Thymus (tissue), 11 donors: ENCODE results near the gene TFCP2L1. TPM values are rescaled to one million over a fixed set of nuclear protein-coding genes. Genes with fewer than 3 reads are reported as not detected.
A peak's percentile ranks its signal among the peaks of the same experiment; 100 is the strongest.

Source experiments
- DNase-seq, 9 donors: peaks; one replicate each; pipeline ENCODE4 v3.0.0-alpha.2; 2013; ENCODE audit warnings: low spot score in 9 of 9, low read depth in 6 of 9, missing footprints in 1 of 9
- H3K27ac ChIP-seq, 2 donors: one replicate each; pipeline ENCODE4 v1.5.1; 2013; ENCODE audit warnings: control low read depth in 1 of 2, low read depth in 1 of 2, low read length in 1 of 2, mild to moderate bottlenecking in 1 of 2, moderate library complexity in 1 of 2
- H3K27me3 ChIP-seq, 2 donors: one replicate each; pipeline ENCODE4 v1.5.1; 2013; ENCODE audit warnings: low read length in 1 of 2; ENCODE audit not compliant: control insufficient read depth in 2 of 2, insufficient read depth in 1 of 2
- H3K36me3 ChIP-seq, 2 donors: one replicate each; pipeline ENCODE4 v1.5.1; 2013; ENCODE audit warnings: low read length in 1 of 2, mild to moderate bottlenecking in 1 of 2, moderate library complexity in 1 of 2; ENCODE audit not compliant: control insufficient read depth in 2 of 2, insufficient read depth in 2 of 2
- H3K4me1 ChIP-seq, 2 donors: one replicate each; pipeline ENCODE4 v1.5.1; 2013; ENCODE audit warnings: low read length in 2 of 2; ENCODE audit not compliant: control insufficient read depth in 2 of 2, insufficient read depth in 2 of 2
- H3K4me3 ChIP-seq, 2 donors: one replicate each; pipeline ENCODE4 v1.5.1; 2013; ENCODE audit warnings: low read length in 2 of 2, control low read depth in 1 of 2, mild to moderate bottlenecking in 1 of 2
- H3K9me3 ChIP-seq, 2 donors: one replicate each; pipeline ENCODE4 v1.5.1; 2013; ENCODE audit warnings: low read length in 1 of 2, mild to moderate bottlenecking in 1 of 2; ENCODE audit not compliant: control insufficient read depth in 2 of 2, insufficient read depth in 1 of 2
- WGBS: extraction: QIAGEN DNeasy Blood & Tissue Kit; methylation state at CpG from one replicate; pipeline ENCODE4 v1.1.7; 2013; 5-methylcytosine and 5-hydroxymethylcytosine counted together
- polyA plus RNA-seq: library from polyadenylated mRNA; stranded (reverse); fragments of 200-250 nt; gene quantifications from one replicate; pipeline ENCODE4 v1.2.3, GENCODE V29; 2013
- total RNA-seq: library from RNA; stranded (reverse); fragments of 120-200 nt; gene quantifications from one replicate; pipeline ENCODE4 v1.2.4, GENCODE V29; 2013
- donor health status: healthy.

Gene TFCP2L1
- total and polyA plus RNA-seq, 2 donors: 0.80 to 1.6 TPM

DNA sequence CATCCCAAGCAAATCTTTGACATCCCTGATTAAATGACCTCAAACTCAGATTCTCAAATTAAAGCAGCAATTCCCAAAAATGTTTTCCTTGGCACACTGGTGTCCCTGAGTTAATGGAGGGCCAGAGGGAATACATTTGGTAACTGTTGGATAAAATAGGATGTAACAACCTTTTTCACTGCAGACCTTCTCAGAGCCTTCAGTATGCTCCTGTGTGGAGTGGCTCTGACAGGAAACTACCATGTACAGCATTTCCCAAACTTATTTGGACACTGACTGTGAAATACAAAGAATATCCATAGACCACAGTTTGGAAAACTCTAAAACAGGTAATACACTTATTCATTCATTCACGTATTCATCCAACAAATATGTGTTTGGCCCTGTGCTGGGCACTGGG is 91.8 kb downstream of the TFCP2L1 start:
- no peak for DNase-seq
- 98% methylated on average over 1 of the region's 1 CpG for WGBS
- no peaks in the 10 kb centered on the region for H3K9me3 ChIP-seq
- H3K4me1 ChIP-seq: peaks cover 0 to 5% of the 10 kb centered on the region in 2 donors
- no peak overlapping the region for H3K4me3 ChIP-seq
- no peaks in the 10 kb centered on the region for H3K27me3 ChIP-seq
- H3K27ac ChIP-seq: no peak overlapping the region
- no peaks in the 10 kb centered on the region for H3K36me3 ChIP-seq

DNA sequence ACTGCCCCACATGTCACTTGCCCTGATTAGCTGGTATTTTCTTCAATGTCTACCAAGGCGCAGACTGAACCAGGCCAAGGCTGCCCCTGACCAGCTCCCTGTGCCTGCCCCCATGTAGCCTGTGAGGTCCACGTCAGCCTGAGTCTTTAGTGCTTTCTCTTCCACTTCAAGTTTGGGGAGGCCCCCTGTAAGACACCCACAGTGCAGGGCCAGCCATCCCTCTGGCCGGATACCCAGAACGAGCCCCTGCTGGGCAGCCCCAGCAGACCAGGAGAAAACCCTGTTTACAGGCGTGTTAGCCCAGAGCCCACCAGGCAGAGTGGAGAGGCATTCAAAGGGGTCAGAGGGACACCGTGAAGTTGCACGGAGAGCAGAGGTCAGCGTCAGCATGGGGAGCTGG is 92.4 kb downstream of the TFCP2L1 start:
- Histone ChIP-seq H3K4me1 (peaks cover 0 to 5% of the 10 kb centered on the region in 2 donors), H3K27ac (no peak overlapping the region), H3K36me3 (no peaks in the 10 kb centered on the region), H3K9me3 (no peaks in the 10 kb centered on the region), H3K4me3 (no peak overlapping the region), H3K27me3 (no peaks in the 10 kb centered on the region)
- DNase-seq: no peak
- 95% methylated on average over 8 of the region's 8 CpGs for WGBS

GRCh38 chr2:121191191-121192170 is 93.5 kb downstream of the TFCP2L1 start:
- no peak for DNase-seq
- H3K27ac ChIP-seq: no peak overlapping the region

DNA sequence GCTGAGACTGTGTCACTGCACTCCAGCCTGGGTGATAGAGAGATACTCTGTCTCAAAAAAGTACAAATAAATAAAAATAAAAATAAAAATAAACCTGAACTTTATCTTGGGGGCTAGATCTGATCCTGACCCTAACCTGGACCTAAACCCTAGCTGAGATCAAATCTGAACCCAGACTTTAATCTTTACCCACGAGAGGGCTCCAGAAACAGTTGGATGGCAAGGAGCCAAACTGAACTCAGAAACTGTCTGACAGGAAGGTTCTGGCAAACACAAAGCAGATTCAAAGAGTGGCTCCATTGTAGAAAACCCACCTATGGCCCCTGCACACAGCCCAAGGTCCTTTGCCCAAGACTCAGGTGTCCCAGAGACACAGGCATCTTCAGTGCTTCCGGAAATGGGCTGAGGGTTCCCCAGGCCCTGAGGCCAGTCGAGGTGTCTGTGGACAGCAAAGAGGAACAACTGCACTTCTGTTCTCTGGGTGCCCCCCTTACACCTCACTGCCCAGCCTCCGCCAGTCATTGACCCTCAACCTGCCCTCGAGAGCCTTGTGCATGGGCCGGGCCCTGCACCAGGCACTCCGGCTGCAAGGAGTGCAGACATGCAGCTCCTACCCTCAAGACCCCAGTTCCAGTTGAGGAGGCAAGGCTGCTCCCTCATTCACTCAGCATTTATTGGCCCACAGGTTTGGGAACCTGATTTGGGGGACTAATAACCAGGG is 95.2 kb downstream of the TFCP2L1 start:
- H3K9me3 ChIP-seq: no peaks in the 10 kb centered on the region
- H3K4me1 ChIP-seq: peaks cover 0 to 10% of the 10 kb centered on the region in 2 donors
- H3K36me3 ChIP-seq: no peaks in the 10 kb centered on the region
- DNase-seq: no peak
- no peak overlapping the region for H3K4me3 ChIP-seq
- H3K27ac ChIP-seq: no peak overlapping the region
- WGBS: 65% methylated on average over 7 of the region's 7 CpGs
- H3K27me3 ChIP-seq: no peaks in the 10 kb centered on the region

More at GRCh38 chr2:121191191-121192170, 93.5 kb downstream of the TFCP2L1 start:
- H3K9me3 ChIP-seq: no peaks in the 10 kb centered on the region
- WGBS: 86% methylated on average over 25 of the region's 25 CpGs
- H3K4me3 ChIP-seq: no peak overlapping the region
- peaks cover 0 to 5% of the 10 kb centered on the region in 2 donors for H3K4me1 ChIP-seq
- no peaks in the 10 kb centered on the region for H3K36me3 ChIP-seq
- H3K27me3 ChIP-seq: no peaks in the 10 kb centered on the region

DNA sequence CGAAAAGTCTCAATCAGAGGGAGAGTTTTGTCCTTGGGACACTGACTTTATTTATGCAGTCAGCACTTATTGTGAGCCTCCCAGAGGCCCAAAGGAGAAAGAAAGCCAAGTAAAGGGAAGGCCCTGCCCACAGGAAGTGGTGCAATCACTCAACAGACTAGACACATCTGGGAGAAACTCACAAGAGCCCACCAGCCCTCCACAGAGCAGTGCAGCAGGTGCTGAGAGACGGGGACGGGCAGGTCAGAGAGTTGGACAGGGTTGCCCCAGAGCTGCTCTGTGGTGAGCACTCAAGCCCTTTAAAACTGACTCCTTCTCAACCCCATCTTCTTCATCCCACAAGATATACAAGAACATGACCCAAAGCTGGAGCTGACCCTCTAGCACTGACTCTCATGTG is 96.0 kb downstream of the TFCP2L1 start:
- peaks cover 0 to 10% of the 10 kb centered on the region in 2 donors for H3K4me1 ChIP-seq
- 47% methylated on average over 3 of the region's 3 CpGs for WGBS
- H3K36me3 ChIP-seq: no peaks in the 10 kb centered on the region
- no peak overlapping the region for H3K27ac ChIP-seq
- H3K9me3 ChIP-seq: no peaks in the 10 kb centered on the region
- no peaks in the 10 kb centered on the region for H3K27me3 ChIP-seq
- DNase-seq: peak in 1 of 9 donors; percentile 41
- H3K4me3 ChIP-seq: no peak overlapping the region

DNA sequence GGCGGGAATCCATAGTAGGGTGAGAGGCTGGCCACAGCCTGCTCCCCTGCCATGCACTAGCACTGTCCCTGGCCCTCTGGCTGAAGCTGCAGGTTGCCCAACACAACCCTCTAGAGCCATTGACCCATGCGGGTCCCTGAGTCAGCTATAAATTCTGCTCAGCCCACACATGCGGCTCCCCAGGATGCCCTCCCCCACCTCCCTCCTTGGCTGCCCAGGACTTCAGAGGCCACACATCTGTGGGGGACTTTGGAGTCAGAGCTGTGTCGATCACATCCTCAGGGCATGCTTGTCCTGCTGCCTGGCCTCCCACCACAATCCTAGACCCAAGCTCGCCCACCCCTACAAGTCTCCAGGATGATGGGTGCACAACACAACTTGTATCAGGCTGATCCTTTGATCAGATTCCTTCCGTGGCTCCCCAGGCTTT is 97.0 kb downstream of the TFCP2L1 start:
- WGBS: 72% methylated on average over 6 of the region's 6 CpGs
- Histone ChIP-seq H3K27ac (no peak overlapping the region), H3K27me3 (no peaks in the 10 kb centered on the region), H3K9me3 (no peaks in the 10 kb centered on the region), H3K4me1 (peaks cover 0 to 10% of the 10 kb centered on the region in 2 donors), H3K36me3 (no peaks in the 10 kb centered on the region), H3K4me3 (no peak overlapping the region)
- no peak for DNase-seq

DNA sequence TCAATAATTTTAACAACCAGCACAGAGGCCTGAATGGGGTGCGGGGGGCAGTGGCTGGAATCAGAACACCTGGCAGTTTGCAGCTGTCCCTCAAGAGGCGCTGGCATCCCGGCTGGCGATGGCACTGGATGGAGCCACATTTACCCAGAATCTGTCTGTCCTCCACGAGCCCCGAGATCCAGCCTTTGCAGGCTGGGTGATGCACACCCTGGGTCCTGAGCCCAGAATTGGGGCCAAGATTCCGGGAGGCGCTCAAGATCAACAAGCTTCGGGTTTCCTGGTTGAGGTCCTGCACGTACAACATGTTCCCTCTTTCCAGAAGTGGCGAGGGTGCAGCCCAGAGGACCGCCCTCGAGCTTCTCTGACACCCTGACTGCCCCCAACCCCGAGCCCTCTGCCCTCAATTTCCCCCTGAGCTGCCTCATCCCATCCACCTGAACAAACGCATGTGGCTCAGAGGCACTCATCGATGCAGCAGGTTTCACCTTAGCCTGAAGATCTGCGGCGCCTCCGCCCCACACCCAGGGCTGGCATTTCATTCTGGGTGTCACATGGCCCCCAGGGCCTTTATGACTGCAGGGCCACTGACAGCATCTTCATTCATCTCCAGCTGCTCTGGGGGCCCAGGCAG is 97.5 kb downstream of the TFCP2L1 start:
- WGBS: 90% methylated on average over 19 of the region's 19 CpGs
- Histone ChIP-seq H3K4me1 (peaks cover 0 to 10% of the 10 kb centered on the region in 2 donors), H3K9me3 (no peaks in the 10 kb centered on the region), H3K4me3 (no peak overlapping the region), H3K36me3 (no peaks in the 10 kb centered on the region), H3K27ac (no peak overlapping the region), H3K27me3 (no peaks in the 10 kb centered on the region)
- DNase-seq: no peak

DNA sequence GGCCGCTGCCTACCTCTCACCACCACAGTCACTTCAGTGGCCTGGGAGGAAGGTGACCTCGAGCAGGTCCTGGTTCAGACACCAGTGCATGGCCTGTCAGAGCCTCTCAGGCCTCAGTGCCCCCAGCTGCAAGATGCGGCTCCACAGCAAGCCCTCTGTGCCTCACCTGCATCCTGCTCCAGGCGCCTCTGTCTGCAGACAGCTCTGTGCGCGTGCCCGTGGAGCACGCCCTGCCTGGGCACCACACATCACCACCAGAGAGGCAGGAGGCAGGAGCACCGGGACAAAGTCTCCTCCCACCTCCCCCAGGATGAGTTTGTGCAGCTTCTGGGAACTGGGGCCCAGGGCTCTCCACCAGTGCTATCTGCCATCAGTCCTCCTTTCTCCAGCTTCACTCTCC is 98.7 kb downstream of the TFCP2L1 start:
- 89% methylated on average over 9 of the region's 9 CpGs for WGBS
- peak in 1 of 9 donors; percentile 26 for DNase-seq
- Histone ChIP-seq H3K4me3 (no peak overlapping the region), H3K27me3 (no peaks in the 10 kb centered on the region), H3K36me3 (no peaks in the 10 kb centered on the region), H3K9me3 (no peaks in the 10 kb centered on the region), H3K4me1 (peaks cover 0 to 10% of the 10 kb centered on the region in 2 donors), H3K27ac (no peak overlapping the region)
